HG02623 (cell line): ENCODE results near the gene GTF3C4.
A peak's percentile ranks its signal among the peaks of the same experiment; 100 is the strongest.

ENCODE experiments used
- ATAC-seq: cut with Tn5 transposase; IDR thresholded peaks from one replicate; pipeline ENCODE4 v1.9.1; 2021; ENCODE audit warnings: moderate library complexity; ENCODE audit not compliant: unreplicated experiment

Gene GTF3C4

GRCh38 chr9:132670457-132671391 is at the start of gene GTF3C4:
GTF3C4 (plus strand) TSS chr9:132670464; CDS start chr9:132670599, 135 bp downstream.
- ATAC-seq: peak; percentile 2

DNA sequence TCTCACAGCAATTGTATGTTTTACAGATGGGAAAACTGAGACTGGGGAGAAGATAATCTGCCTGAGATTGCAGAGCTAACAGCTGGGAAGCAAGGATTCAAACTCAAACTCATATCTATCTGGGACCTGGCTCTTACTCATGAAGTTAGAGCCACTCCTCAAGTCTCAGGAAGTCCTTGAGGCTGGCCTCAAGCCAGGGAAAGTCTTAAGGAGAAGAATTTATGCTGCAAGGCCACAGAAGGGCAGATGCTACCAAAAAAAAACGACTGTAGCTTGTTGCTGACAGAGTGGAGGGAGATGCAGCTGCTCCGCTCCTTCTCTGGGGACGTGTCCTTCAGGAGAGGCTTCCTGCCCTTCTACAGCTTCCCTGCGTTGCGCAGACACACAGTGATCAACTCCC is 48.1 kb upstream of the GTF3C4 start:
- ATAC-seq: no peak

DNA sequence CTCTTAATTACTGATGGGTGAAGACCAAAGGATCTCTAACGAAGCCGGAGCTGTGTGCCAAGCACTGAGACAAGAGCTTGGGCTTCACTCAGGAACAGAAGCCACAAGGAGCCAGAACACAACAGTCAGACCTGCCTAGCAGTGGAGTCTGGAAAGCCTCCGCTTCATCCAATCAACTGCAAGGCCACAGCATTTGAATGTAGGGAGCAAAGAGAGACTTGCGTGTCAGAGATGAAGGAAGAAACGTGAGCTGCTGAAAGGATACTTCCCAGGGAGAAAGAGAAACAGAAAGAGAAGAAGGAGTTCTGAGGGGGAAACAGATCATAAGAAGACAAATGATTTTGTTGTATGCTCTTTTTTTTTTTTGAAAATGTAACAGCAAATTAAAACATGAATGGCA is 44.0 kb upstream of the GTF3C4 start:
- ATAC-seq: no peak

DNA sequence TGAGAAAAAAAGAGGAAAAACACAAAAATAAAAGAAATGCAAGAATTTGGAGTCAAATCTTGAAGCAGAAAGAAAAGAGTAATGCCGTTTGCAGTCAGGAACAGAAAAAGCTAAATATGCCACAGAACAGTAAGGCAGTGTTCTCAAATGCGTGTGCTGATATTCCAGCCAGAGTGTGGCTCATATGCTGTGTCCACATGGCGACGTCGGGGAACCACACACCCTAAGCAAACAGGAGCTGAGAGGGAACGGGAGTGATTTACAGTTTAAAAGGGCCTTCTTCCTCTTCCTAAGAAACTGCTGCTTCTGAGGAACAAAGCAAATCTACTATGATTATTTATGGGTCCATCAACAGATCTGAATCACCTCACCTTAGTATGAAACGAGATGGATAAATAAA is 43.2 kb upstream of the GTF3C4 start:
- ATAC-seq: no peak

DNA sequence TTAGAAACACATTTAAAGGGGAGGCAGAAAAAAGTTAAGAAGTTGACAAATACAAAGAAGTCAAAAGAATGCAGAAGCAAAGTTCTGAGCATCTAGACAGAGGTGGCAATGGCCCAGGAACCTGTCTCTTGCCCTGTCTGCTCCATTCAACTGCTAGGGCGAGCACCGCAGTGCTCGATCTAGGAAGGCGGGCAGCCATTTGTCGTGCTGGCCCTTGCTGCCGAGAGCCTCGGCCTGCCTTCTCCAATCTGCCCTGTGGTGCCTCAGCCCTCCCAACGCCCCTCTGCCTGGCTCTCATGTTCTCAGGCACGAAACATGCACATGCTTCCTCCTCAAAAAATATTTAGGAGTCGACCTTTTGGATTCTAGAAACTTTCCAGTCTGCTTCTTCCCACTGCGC is 42.7 kb upstream of the GTF3C4 start:
- no peak for ATAC-seq

DNA sequence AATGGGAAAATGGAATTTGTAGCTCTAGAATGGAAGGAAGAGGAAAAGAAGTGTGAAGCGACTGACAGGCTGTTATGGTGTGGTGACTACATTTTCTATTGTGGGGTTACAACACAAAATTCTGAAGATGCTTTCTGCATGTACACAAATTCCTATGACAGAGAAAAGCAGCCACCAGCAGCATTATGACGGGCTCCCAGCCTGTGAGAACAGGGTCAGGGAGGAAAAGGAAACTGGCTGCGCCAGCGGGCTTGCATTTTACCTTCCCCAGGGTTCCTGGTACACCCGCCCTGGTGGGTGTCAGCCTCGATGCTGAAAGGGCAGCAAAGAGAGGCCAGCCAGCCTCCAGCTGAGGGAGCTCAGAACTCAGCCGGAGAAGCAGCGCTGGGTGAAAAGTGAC is 41.5 kb upstream of the GTF3C4 start:
- ATAC-seq: no peak

- no peak for ATAC-seq
These were observed 40.1 kb upstream of the GTF3C4 start for GRCh38 chr9:132630116-132630515.

DNA sequence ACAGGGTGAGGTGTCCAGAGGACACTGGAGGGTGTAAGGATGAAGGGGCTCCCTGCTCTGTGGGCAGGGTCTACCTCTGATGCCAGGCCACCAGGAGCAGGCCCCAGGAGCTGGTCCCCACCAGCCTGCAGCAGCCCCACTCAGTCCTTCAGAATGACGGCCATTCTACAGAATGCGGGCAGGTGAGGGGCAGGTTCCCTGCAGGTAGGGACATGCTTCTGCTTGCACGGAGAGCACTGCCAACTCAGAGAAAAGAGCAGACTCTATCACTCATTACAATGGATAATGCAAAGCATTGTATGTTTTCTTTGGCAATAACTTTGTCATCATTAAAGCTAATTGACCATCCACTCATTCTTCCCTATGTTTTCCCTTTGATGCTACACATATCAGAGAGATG is 39.5 kb upstream of the GTF3C4 start:
- no peak for ATAC-seq

GRCh38 chr9:132631280-132631679 is 39.0 kb upstream of the GTF3C4 start:
- ATAC-seq: no peak

- no peak for ATAC-seq
These were observed 38.6 kb upstream of the GTF3C4 start for GRCh38 chr9:132631685-132632084.

GRCh38 chr9:132632413-132633129 is 37.7 kb upstream of the GTF3C4 start:
- no peak for ATAC-seq

DNA sequence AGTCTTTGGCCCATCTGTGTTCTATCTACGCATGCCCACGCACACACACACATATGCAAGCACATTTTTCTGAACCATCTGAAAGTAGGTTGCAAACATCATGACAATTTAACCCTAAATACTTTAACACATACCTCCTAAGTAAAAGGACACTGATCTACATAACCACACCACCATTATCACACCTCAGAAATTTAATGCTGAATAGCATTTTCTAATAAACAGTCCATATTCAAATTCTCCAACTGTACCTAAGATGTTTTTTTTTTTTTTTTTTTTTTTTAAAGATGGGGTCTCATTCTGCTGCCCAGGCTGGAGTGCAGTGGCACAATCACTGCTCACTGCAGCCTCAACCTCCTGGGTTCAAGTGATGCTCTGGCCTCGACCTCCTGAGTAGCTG is 35.9 kb upstream of the GTF3C4 start:
- no peak for ATAC-seq

GRCh38 chr9:132637351-132637750 is 32.9 kb upstream of the GTF3C4 start:
- ATAC-seq: no peak

GRCh38 chr9:132637801-132638200 is 32.5 kb upstream of the GTF3C4 start:
- ATAC-seq: no peak

DNA sequence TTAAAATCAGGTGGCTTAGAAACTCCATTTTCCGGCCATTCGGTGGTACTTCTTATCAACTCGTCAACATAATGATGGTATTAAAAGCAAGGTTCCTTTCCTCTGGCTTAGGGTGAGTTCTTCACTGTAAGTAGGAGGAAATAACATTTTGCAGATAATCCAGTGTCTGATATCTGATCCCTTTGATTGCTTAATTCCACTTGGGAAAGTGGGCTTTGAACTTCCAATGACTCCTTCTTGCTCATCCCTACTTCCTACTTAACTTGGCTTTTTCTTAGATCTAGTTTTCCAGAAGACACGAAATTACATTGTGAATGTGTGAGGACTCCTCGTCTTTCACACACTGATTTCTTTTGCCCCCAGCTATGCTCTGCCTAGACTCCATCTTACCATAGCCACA is 32.0 kb upstream of the GTF3C4 start:
- no peak for ATAC-seq

DNA sequence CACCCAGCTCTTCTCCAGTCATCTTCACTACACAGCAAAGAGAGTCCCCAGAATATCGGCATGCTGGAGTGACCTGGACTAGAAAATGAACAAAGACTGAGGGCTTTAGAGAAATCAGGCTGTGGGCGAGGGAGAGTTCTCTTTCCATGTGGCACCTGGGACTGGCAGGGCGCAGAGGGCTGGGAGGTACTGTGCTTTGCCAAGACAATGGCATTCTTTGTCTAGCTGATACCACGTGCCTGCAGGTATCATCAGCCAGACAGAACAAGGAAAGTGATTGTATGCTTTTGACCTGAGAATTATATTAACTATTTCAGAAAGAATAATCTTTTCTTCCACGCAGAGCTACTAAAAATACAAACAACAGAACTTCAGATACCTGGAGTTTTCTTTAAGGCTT is 30.9 kb upstream of the GTF3C4 start:
- no peak for ATAC-seq

DNA sequence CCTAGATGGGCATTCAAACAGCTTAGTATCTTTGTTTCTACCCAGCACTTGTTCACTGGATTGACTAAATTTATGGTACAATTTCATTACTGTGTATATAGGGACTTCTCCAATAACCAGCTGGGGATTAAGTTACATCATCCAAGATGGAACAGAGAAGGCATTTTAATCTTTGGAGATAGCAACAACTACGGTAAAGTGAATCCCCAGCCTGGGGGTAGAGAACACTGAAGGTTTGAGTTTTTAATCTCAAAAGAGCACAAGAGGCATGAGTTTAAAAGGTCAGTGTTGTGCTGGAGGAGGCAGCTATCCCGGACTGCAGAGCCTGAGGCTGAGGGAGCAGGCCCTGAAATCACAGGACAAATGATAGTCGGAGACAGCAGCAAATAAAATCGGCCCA is 29.0 kb upstream of the GTF3C4 start:
- ATAC-seq: no peak

- ATAC-seq: no peak
These were observed 26.0 kb upstream of the GTF3C4 start for GRCh38 chr9:132644251-132644650.

GRCh38 chr9:132645306-132645705 is 25.0 kb upstream of the GTF3C4 start:
- no peak for ATAC-seq

GRCh38 chr9:132645711-132646110 is 24.6 kb upstream of the GTF3C4 start:
- ATAC-seq: no peak

DNA sequence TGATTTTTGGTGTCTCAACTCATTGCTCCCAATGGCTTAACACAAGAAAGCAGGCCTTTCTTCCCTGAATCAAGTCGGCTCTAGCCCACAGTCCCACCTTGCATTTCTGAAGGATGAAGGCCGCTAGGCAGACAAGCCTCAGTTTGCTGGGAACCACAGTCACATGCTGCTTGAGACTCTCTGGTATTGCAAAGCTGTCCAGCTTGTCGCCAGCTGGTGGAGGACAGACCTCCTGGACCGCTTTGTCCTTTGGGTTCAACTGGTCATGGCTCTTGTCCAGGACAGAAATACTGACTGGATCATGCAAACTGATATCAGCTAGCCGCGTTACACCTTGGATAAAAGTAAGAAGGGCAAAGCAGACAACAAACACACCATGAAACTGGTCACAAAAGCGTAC is 23.5 kb upstream of the GTF3C4 start:
- no peak for ATAC-seq

- no peak for ATAC-seq
These were observed 22.9 kb upstream of the GTF3C4 start for GRCh38 chr9:132647355-132647754.
